Measurements from ENCODE around the gene TUNAR.

The TUNAR gene

GRCh38 chr14:95877633-95878032 lies 1.0 kb downstream of the TUNAR start:
- Histone ChIP-seq H3K27ac (ENCODE audit: low read length) (no peak overlapping the region), H2AFZ (ENCODE audit: low read depth, low read length) (no peak overlapping the region), H3K27me3 (ENCODE audit: insufficient read depth, low read length, poor library complexity) (no peaks in the 10 kb centered on the region), H3K9me3 (ENCODE audit: insufficient read depth, low read length, severe bottlenecking) (no peaks in the 10 kb centered on the region), H3K4me2 (ENCODE audit: insufficient read depth, low read length) (no peak overlapping the region), H3K79me2 (ENCODE audit: insufficient read depth, low read length) (no peaks in the 10 kb centered on the region), H3K9ac (ENCODE audit: low read depth, low read length) (no peak overlapping the region), H3K4me1 (ENCODE audit: insufficient read depth, low read length) (no peaks in the 10 kb centered on the region), H3K36me3 (ENCODE audit: insufficient read depth, low read length) (no peaks in the 10 kb centered on the region), H4K20me1 (ENCODE audit: insufficient read depth, low read length) (no peaks in the 10 kb centered on the region), H3K4me3 (ENCODE audit: low read depth in 1 of 2, low read length in 2 of 2) (no peak overlapping the region)
- no peak for TF ChIP-seq CTCF (IDR thresholded peaks at IDR 0.05; ENCODE audit: borderline replicate concordance, extremely low read depth, low read length, poor library complexity, severe bottlenecking)
- TF ChIP-seq EZH2 (IDR thresholded peaks at IDR 0.05; ENCODE audit: borderline replicate concordance, low read depth, low read length, severe bottlenecking) = no peak
- no peak for DNase-seq
- ATAC-seq (ENCODE audit: insufficient read depth, low read depth) = no peak

GRCh38 chr14:95884377-95884776 lies 7.7 kb downstream of the TUNAR start:
- no peaks in the 10 kb centered on the region for H3K36me3 ChIP-seq (ENCODE audit: insufficient read depth, low read length)
- no peak overlapping the region for H2AFZ ChIP-seq (ENCODE audit: low read depth, low read length)
- no peaks in the 10 kb centered on the region for H4K20me1 ChIP-seq (ENCODE audit: insufficient read depth, low read length)
- 0 out of 2 replicates have a peak, but pooled peaks cover 4% of the 10 kb centered on the region for H3K4me1 ChIP-seq (ENCODE audit: insufficient read depth, low read length)
- no peak overlapping the region for H3K9ac ChIP-seq (ENCODE audit: low read depth, low read length)
- DNase-seq (no peak), ATAC-seq (ENCODE audit: insufficient read depth, low read depth) (no peak)
- H3K4me3 ChIP-seq (ENCODE audit: low read depth in 1 of 2, low read length in 2 of 2) = no peak overlapping the region
- H3K27ac ChIP-seq (ENCODE audit: low read length) = no peak overlapping the region
- no peaks in the 10 kb centered on the region for H3K79me2 ChIP-seq (ENCODE audit: insufficient read depth, low read length)
- H3K4me2 ChIP-seq (ENCODE audit: insufficient read depth, low read length) = no peak overlapping the region
- TF ChIP-seq EZH2 (IDR thresholded peaks at IDR 0.05; ENCODE audit: borderline replicate concordance, low read depth, low read length, severe bottlenecking) (no peak), CTCF (IDR thresholded peaks at IDR 0.05; ENCODE audit: borderline replicate concordance, extremely low read depth, low read length, poor library complexity, severe bottlenecking) (no peak)
- H3K27me3 ChIP-seq (ENCODE audit: insufficient read depth, low read length, poor library complexity) = peaks cover 4% of the 10 kb centered on the region
- no peaks in the 10 kb centered on the region for H3K9me3 ChIP-seq (ENCODE audit: insufficient read depth, low read length, severe bottlenecking)

GRCh38 chr14:95885278-95885677 lies 8.6 kb downstream of the TUNAR start:
- no peak for TF ChIP-seq EZH2 (IDR thresholded peaks at IDR 0.05; ENCODE audit: borderline replicate concordance, low read depth, low read length, severe bottlenecking)
- no peak for TF ChIP-seq CTCF (IDR thresholded peaks at IDR 0.05; ENCODE audit: borderline replicate concordance, extremely low read depth, low read length, poor library complexity, severe bottlenecking)
- no peaks in the 10 kb centered on the region for H3K79me2 ChIP-seq (ENCODE audit: insufficient read depth, low read length)
- no peak overlapping the region for H3K27ac ChIP-seq (ENCODE audit: low read length)
- H3K4me3 ChIP-seq (ENCODE audit: low read depth in 1 of 2, low read length in 2 of 2) = no peak overlapping the region
- no peak overlapping the region for H3K4me2 ChIP-seq (ENCODE audit: insufficient read depth, low read length)
- peaks cover 7% of the 10 kb centered on the region for H3K27me3 ChIP-seq (ENCODE audit: insufficient read depth, low read length, poor library complexity)
- ATAC-seq (ENCODE audit: insufficient read depth, low read depth) (no peak), DNase-seq (no peak)
- no peaks in the 10 kb centered on the region for H4K20me1 ChIP-seq (ENCODE audit: insufficient read depth, low read length)
- H3K9me3 ChIP-seq (ENCODE audit: insufficient read depth, low read length, severe bottlenecking) = no peaks in the 10 kb centered on the region
- H3K36me3 ChIP-seq (ENCODE audit: insufficient read depth, low read length) = no peaks in the 10 kb centered on the region
- H3K9ac ChIP-seq (ENCODE audit: low read depth, low read length) = no peak overlapping the region
- H3K4me1 ChIP-seq (ENCODE audit: insufficient read depth, low read length) = 0 out of 2 replicates have a peak, but pooled peaks cover 4% of the 10 kb centered on the region
- H2AFZ ChIP-seq (ENCODE audit: low read depth, low read length) = no peak overlapping the region

- Histone ChIP-seq H2AFZ (ENCODE audit: low read depth, low read length) (no peak overlapping the region), H3K4me2 (ENCODE audit: insufficient read depth, low read length) (no peak overlapping the region), H3K4me3 (ENCODE audit: low read depth in 1 of 2, low read length in 2 of 2) (no peak overlapping the region), H3K9me3 (ENCODE audit: insufficient read depth, low read length, severe bottlenecking) (no peaks in the 10 kb centered on the region), H3K79me2 (ENCODE audit: insufficient read depth, low read length) (no peaks in the 10 kb centered on the region), H4K20me1 (ENCODE audit: insufficient read depth, low read length) (no peaks in the 10 kb centered on the region), H3K36me3 (ENCODE audit: insufficient read depth, low read length) (no peaks in the 10 kb centered on the region), H3K27me3 (ENCODE audit: insufficient read depth, low read length, poor library complexity) (peaks cover 7% of the 10 kb centered on the region), H3K9ac (ENCODE audit: low read depth, low read length) (no peak overlapping the region), H3K4me1 (ENCODE audit: insufficient read depth, low read length) (0 out of 2 replicates have a peak, but pooled peaks cover 4% of the 10 kb centered on the region), H3K27ac (ENCODE audit: low read length) (no peak overlapping the region)
- ATAC-seq (ENCODE audit: insufficient read depth, low read depth) (no peak), DNase-seq (no peak)
- no peak for TF ChIP-seq EZH2 (IDR thresholded peaks at IDR 0.05; ENCODE audit: borderline replicate concordance, low read depth, low read length, severe bottlenecking)
- TF ChIP-seq CTCF (IDR thresholded peaks at IDR 0.05; ENCODE audit: borderline replicate concordance, extremely low read depth, low read length, poor library complexity, severe bottlenecking) = no peak
These were observed 9.2 kb downstream of the TUNAR start for GRCh38 chr14:95885866-95886265.
